HG03571 (cell line): ENCODE measurements around the gene AIMP1.
"Not testable (repeated sequence)": the region's sequence is repeated elsewhere in the genome, so short reads cannot be mapped to it uniquely, and the experiment has no call there.

Source experiments
- ATAC-seq: cut with Tn5 transposase; IDR thresholded peaks from one replicate; pipeline ENCODE4 v1.9.1; 2021; ENCODE audit not compliant: unreplicated experiment

AIMP1 gene

GRCh38 chr4:106312377-106312776 is 4.0 kb upstream of the AIMP1 start:
- ATAC-seq: no peak

GRCh38 chr4:106312997-106313522 is 3.3 kb upstream of the AIMP1 start:
- no peak for ATAC-seq

GRCh38 chr4:106314960-106315359 is 1.4 kb upstream of the AIMP1 start:
- ATAC-seq: no peak

GRCh38 chr4:106315476-106315967 is 828 bp upstream of the AIMP1 start:
- peak; percentile 14 for ATAC-seq

- peak; percentile 1 for ATAC-seq
Observed at GRCh38 chr4:106316773-106317409, 541 bp downstream of the AIMP1 start.

- ATAC-seq: no peak
Observed at GRCh38 chr4:106317815-106318214, 1.5 kb downstream of the AIMP1 start.

GRCh38 chr4:106318511-106318910 is 2.2 kb downstream of the AIMP1 start:
- no peak for ATAC-seq

GRCh38 chr4:106320235-106320634 is 3.9 kb downstream of the AIMP1 start:
- ATAC-seq: no peak

GRCh38 chr4:106321168-106321567 is 4.8 kb downstream of the AIMP1 start:
- ATAC-seq: not testable (repeated sequence)

GRCh38 chr4:106321814-106322213 is 5.5 kb downstream of the AIMP1 start:
- ATAC-seq: not testable (repeated sequence)

GRCh38 chr4:106323119-106323518 is 6.8 kb downstream of the AIMP1 start:
- ATAC-seq: no peak

- no peak for ATAC-seq
Observed at GRCh38 chr4:106325800-106326199, 9.4 kb downstream of the AIMP1 start.

GRCh38 chr4:106329041-106329618 is 12.8 kb downstream of the AIMP1 start:
- peak; percentile 50 for ATAC-seq

GRCh38 chr4:106333186-106333585 is 16.8 kb downstream of the AIMP1 start:
- ATAC-seq: no peak

- no peak for ATAC-seq
Observed at GRCh38 chr4:106334741-106335470, 18.6 kb downstream of the AIMP1 start.

GRCh38 chr4:106336618-106337017 is 20.3 kb downstream of the AIMP1 start:
- ATAC-seq: no peak

GRCh38 chr4:106337916-106338315 is 21.6 kb downstream of the AIMP1 start:
- no peak for ATAC-seq

GRCh38 chr4:106338671-106339070 is 22.3 kb downstream of the AIMP1 start:
- ATAC-seq: no peak

- no peak for ATAC-seq
Observed at GRCh38 chr4:106339431-106339830, 23.1 kb downstream of the AIMP1 start.

GRCh38 chr4:106340774-106341173 is 24.4 kb downstream of the AIMP1 start:
- ATAC-seq: no peak

GRCh38 chr4:106343865-106344646 is 27.7 kb downstream of the AIMP1 start:
- no peak for ATAC-seq
